ENCODE results near the gene NRXN3.

GRCh38 chr14:79728331-79728730 is 1558.2 kb downstream of the NRXN3 start:
- TF ChIP-seq CTCF (IDR thresholded peaks at IDR 0.05; ENCODE audit: low read length) (no peak), EZH2 (IDR thresholded peaks at IDR 0.05; ENCODE audit: borderline replicate concordance, low read length) (no peak)

All from OCI-LY1 (cell line).